ENCODE measurements around the gene MBD1.

DNA sequence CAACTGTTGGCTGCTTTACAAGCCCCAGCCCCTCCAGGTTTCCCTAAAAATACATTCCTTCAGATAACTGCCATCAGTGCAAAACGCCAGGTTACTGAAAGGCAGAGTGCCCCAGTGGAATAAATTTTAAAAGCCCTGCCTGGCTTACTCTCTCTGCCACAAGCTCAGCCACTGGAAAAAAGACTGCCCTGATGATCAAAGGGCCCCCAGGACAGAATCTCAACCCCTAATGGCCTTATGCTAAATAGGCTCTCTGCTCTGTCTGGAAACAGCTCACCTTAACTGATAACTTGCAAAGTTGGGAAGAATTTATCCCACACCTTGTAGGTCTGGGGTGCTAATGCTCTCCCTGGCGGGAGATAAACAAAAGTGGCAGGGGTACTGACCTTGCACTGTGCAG lies 48.9 kb downstream of the MBD1 start:
- TF ChIP-seq, protein P1, sequence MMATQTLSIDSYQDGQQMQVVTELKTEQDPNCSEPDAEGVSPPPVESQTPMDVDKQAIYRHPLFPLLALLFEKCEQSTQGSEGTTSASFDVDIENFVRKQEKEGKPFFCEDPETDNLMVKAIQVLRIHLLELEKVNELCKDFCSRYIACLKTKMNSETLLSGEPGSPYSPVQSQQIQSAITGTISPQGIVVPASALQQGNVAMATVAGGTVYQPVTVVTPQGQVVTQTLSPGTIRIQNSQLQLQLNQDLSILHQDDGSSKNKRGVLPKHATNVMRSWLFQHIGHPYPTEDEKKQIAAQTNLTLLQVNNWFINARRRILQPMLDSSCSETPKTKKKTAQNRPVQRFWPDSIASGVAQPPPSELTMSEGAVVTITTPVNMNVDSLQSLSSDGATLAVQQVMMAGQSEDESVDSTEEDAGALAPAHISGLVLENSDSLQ (IDR thresholded peaks at IDR 0.05): no peak
- no peak for TF ChIP-seq BHLHE40 (IDR thresholded peaks at IDR 0.05; ENCODE audit: borderline replicate concordance)
- no peak for TF ChIP-seq TARDBP (IDR thresholded peaks at IDR 0.05)
- TF ChIP-seq HDGF (IDR thresholded peaks at IDR 0.05; ENCODE audit: borderline replicate concordance): no peak
- TF ChIP-seq FOXK2 (IDR thresholded peaks at IDR 0.05): no peak
- no peak for TF ChIP-seq FOXM1 (IDR thresholded peaks at IDR 0.05; ENCODE audit: borderline replicate concordance)
- TF ChIP-seq ELF4 (IDR thresholded peaks at IDR 0.05): no peak
- TF ChIP-seq L3MBTL2 (conservative IDR thresholded peaks at IDR 0.05): no peak
- no peak for TF ChIP-seq ZNF384 (IDR thresholded peaks at IDR 0.05)
- TF ChIP-seq FOXA1 (IDR thresholded peaks at IDR 0.05): no peak
- no peak for TF ChIP-seq SUZ12 (IDR thresholded peaks at IDR 0.05)
- TF ChIP-seq SP1 (IDR thresholded peaks at IDR 0.05): no peak
- TF ChIP-seq ARNT (IDR thresholded peaks at IDR 0.05): no peak
- no peak for TF ChIP-seq CTBP1 (IDR thresholded peaks at IDR 0.05; ENCODE audit: borderline replicate concordance)
